IMR-90 (cell line): Measurements from ENCODE around the gene DOK6. TPM values are rescaled to one million over a fixed set of nuclear protein-coding genes. Genes with fewer than 3 reads are reported as not detected.

ENCODE experiments used
- ATAC-seq: fragments of 200-7000 bp; cut with Tn5 transposase; 2 replicates; pipeline ENCODE4 v1.9.1; 2020; ENCODE audit warnings: low read depth, mild to moderate bottlenecking, moderate library complexity
- BruUV-seq: library from RNA; stranded (reverse); fragments of 400-500 nt; replicated peaks from 2 replicates; lab custom pipeline; 2021; lab: Mats Ljungman, UMichigan
- CTCF ChIA-PET: fragments of 300-600 bp; formaldehyde crosslinking; extraction: SDS; loops from one replicate; lab custom pipeline; 2021; ENCODE audit warnings: antibody characterized with exemption; lab: Yijun Ruan, JAX
- POLR2A ChIA-PET: fragments of 300-600 bp; sonication (Branson Sonifier 250); formaldehyde crosslinking; loops from one replicate; lab custom pipeline; 2022; ENCODE audit warnings: antibody characterized with exemption; ENCODE audit not compliant: unreplicated experiment; lab: Charles Lee
- DNase-seq: peaks from one replicate; pipeline ENCODE4 v3.0.0; 2013
- H2AFZ ChIP-seq: replicated peaks from 2 replicates; pipeline ENCODE3; 2013; ENCODE audit warnings: low read length, mild to moderate bottlenecking; ENCODE audit not compliant: poor library complexity
- H2AK5ac ChIP-seq: 2 replicates; pipeline ENCODE4 v1.6.1; 2013; ENCODE audit warnings: low read depth, low read length, inconsistent platforms
- H2AK9ac ChIP-seq: replicated peaks from 2 replicates; pipeline ENCODE3; 2013; ENCODE audit warnings: mild to moderate bottlenecking, low read depth, low read length, moderate library complexity; ENCODE audit not compliant: poor library complexity
- H2BK120ac ChIP-seq: 2 replicates; pipeline ENCODE4 v1.6.1; 2013; ENCODE audit warnings: low read depth, low read length, inconsistent platforms
- H2BK15ac ChIP-seq: 3 replicates; pipeline ENCODE4 v1.6.1; 2013; ENCODE audit warnings: low read depth, low read length, inconsistent platforms
- H2BK20ac ChIP-seq: 2 replicates; pipeline ENCODE4 v1.6.1; 2013; ENCODE audit warnings: low read depth, mild to moderate bottlenecking, inconsistent platforms, low read length, moderate library complexity
- H2BK5ac ChIP-seq: 2 replicates; pipeline ENCODE4 v1.6.1; 2013; ENCODE audit warnings: mild to moderate bottlenecking, low read depth, low read length, inconsistent platforms; ENCODE audit not compliant: poor library complexity, severe bottlenecking
- H3K14ac ChIP-seq: replicated peaks from 2 replicates; pipeline ENCODE4 v1.6.1; 2013; ENCODE audit warnings: low read depth, low read length, inconsistent platforms
- H3K18ac ChIP-seq: 2 replicates; pipeline ENCODE4 v1.6.1; 2013; ENCODE audit warnings: low read depth, low read length, control low read depth
- H3K23ac ChIP-seq: 2 replicates; pipeline ENCODE4 v1.6.1; 2013; ENCODE audit warnings: low read depth, low read length, inconsistent platforms
- H3K27ac ChIP-seq: 2 replicates; pipeline ENCODE4 v1.5.1; 2013; ENCODE audit warnings: mild to moderate bottlenecking, control low read depth, low read length; ENCODE audit not compliant: insufficient read depth
- H3K27me3 ChIP-seq: 2 replicates; pipeline ENCODE4 v1.6.1; 2013; ENCODE audit warnings: low read length; ENCODE audit not compliant: control insufficient read depth, insufficient read depth
- H3K36me3 ChIP-seq: 2 replicates; pipeline ENCODE4 v1.6.1; 2013; ENCODE audit warnings: low read length, mixed read lengths; ENCODE audit not compliant: control insufficient read depth, insufficient read depth
- H3K4ac ChIP-seq: 2 replicates; pipeline ENCODE4 v1.6.1; 2013; ENCODE audit warnings: low read depth, low read length, inconsistent platforms
- H3K4me1 ChIP-seq: 2 replicates; pipeline ENCODE4 v1.6.1; 2013; ENCODE audit warnings: low read length, mixed read lengths; ENCODE audit not compliant: control insufficient read depth, insufficient read depth
- H3K4me2 ChIP-seq: 2 replicates; pipeline ENCODE4 v1.6.1; 2013; ENCODE audit warnings: low read depth, mild to moderate bottlenecking, control low read depth, low read length, moderate library complexity
- H3K4me3 ChIP-seq: 2 replicates; pipeline ENCODE4 v1.5.1; 2013; ENCODE audit warnings: low read depth, mild to moderate bottlenecking, control low read depth, low read length, moderate library complexity; ENCODE audit not compliant: insufficient read depth
- H3K56ac ChIP-seq: 2 replicates; pipeline ENCODE4 v1.6.1; 2013; ENCODE audit warnings: low read length, inconsistent platforms; ENCODE audit not compliant: insufficient read depth; ENCODE audit errors: extremely low read depth
- H3K79me1 ChIP-seq, 2 experiments: 2 replicates each; pipeline ENCODE4 v1.6.1; 2013; ENCODE audit warnings: low read length in 2 of 2, inconsistent platforms in 1 of 2, low read depth in 1 of 2
- H3K9ac ChIP-seq: 2 replicates; pipeline ENCODE4 v1.6.1; 2013; ENCODE audit warnings: low read depth, low read length, control low read depth
- H3K9me1 ChIP-seq: 2 replicates; pipeline ENCODE4 v1.6.1; 2013; ENCODE audit warnings: low read length, inconsistent platforms; ENCODE audit not compliant: insufficient read depth
- H3K9me3 ChIP-seq: 2 replicates; pipeline ENCODE4 v1.6.1; 2013; ENCODE audit warnings: low read length; ENCODE audit not compliant: control insufficient read depth, insufficient read depth
- H4K20me1 ChIP-seq: 2 replicates; pipeline ENCODE4 v1.6.1; 2013; ENCODE audit warnings: low read length, inconsistent platforms; ENCODE audit not compliant: insufficient read depth
- H4K5ac ChIP-seq: 2 replicates; pipeline ENCODE4 v1.6.1; 2013; ENCODE audit warnings: mild to moderate bottlenecking, low read depth, low read length, control low read depth
- H4K8ac ChIP-seq, 2 experiments: 2 replicates each; pipeline ENCODE4 v1.6.1; 2013; ENCODE audit warnings: low read depth in 2 of 2, low read length in 2 of 2, control low read depth in 1 of 2, inconsistent platforms in 1 of 2
- H4K91ac ChIP-seq: 2 replicates; pipeline ENCODE4 v1.6.1; 2013; ENCODE audit warnings: low read depth, low read length, inconsistent platforms; ENCODE audit not compliant: insufficient read depth
- CEBPB ChIP-seq: IDR thresholded peaks from 2 replicates; pipeline ENCODE4 v1.6.1; 2012; ENCODE audit warnings: low read depth, low read length, improper control_type of control experiment
- CHD1 ChIP-seq: IDR thresholded peaks from 2 replicates; pipeline ENCODE4 v1.6.1; 2012; ENCODE audit warnings: low read depth, low read length, improper control_type of control experiment
- FOS ChIP-seq: fragments of 150-350 bp; IDR thresholded peaks from 2 replicates; pipeline ENCODE4 v1.6.1; 2016; ENCODE audit warnings: low read depth, low read length
- MAFK ChIP-seq: IDR thresholded peaks from 2 replicates; pipeline ENCODE4 v1.6.1; 2012; ENCODE audit warnings: low read depth, low read length, improper control_type of control experiment
- MAZ ChIP-seq: IDR thresholded peaks from 2 replicates; pipeline ENCODE4 v1.6.1; 2012; ENCODE audit warnings: low read depth, mild to moderate bottlenecking, low read length, improper control_type of control experiment, moderate library complexity, borderline replicate concordance
- MXI1 ChIP-seq: IDR thresholded peaks from 2 replicates; pipeline ENCODE4 v1.6.1; 2012; ENCODE audit warnings: low read depth, mild to moderate bottlenecking, low read length, moderate library complexity, borderline replicate concordance
- POLR2A ChIP-seq: IDR thresholded peaks from 2 replicates; pipeline ENCODE4 v1.6.1; 2012; ENCODE audit warnings: mild to moderate bottlenecking, low read depth, low read length
- WGBS, 2 experiments: methylation state at CpG; one replicate each; pipeline versions ENCODE4 v1.1.5 to v1.1.7; 2013; ENCODE audit warnings: missing lambda C conversion rate in 2 of 2; ENCODE audit not compliant: insufficient read length in 1 of 2; ENCODE audit errors: extremely low coverage in 2 of 2; 5-methylcytosine and 5-hydroxymethylcytosine counted together
- dilution Hi-C: fragments of 300-500 bp; cut with HindIII; formaldehyde crosslinking; loops from one replicate; pipeline ENCODE4 v1.14.3; 2018; ENCODE audit warnings: low sequenced_read_pairs; ENCODE audit not compliant: unreplicated experiment
- in situ Hi-C: fragments of 300-500 bp; cut with MboI; formaldehyde crosslinking; loops from 3 replicates; pipeline ENCODE4 v1.14.3; 2019; ENCODE audit warnings: low sequenced_read_pairs, inconsistent platforms, mixed read lengths
- intact Hi-C: fragments of 100-400 bp; cut with micrococcal nuclease; formaldehyde crosslinking; loops from 2 replicates; pipeline ENCODE4 v1.10.0; 2022
- polyA plus RNA-seq, 3 experiments: library from polyadenylated mRNA; depleted of rRNA; stranded (reverse); fragments of >200 nt; gene quantifications; 2 replicates each; pipeline ENCODE4 v1.2.3, GENCODE V29; 2012; ENCODE audit warnings: low replicate concordance in 1 of 3
- total RNA-seq: library from RNA; depleted of rRNA; stranded (reverse); fragments of >200 nt; gene quantifications from 2 replicates; pipeline ENCODE4 v1.2.3, GENCODE V29; 2012
- TF ChIP-seq, protein P1 (sequence below): conservative IDR thresholded peaks from 2 replicates; pipeline ENCODE4 v1.5.1; 2012; ENCODE audit warnings: mild to moderate bottlenecking, low read depth, low read length, improper control_type of control experiment
- TF ChIP-seq, protein P2 (sequence below): fragments of 150-350 bp; IDR thresholded peaks from 2 replicates; pipeline ENCODE4 v1.6.1; 2017; ENCODE audit warnings: mild to moderate bottlenecking, antibody characterized with exemption, low read length, low read depth

DOK6 gene
- total and polyA plus RNA-seq, 2 of the 4 experiments (the other 2 are of a cell fraction) = 1.9 to 2.7 TPM

DNA sequence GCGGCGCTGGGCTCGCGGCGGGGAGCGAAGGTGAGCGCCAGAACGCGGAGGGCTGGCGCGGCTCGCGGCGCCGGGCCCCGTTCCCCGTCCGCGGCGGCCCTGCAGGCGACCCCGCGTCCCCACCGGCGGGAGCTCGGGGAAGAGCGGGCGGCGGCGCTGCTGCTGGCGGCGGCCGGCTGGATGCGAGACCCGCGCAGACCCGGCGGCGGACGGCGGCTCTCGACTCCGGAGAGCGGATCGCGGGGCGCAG is 213 bp downstream of the DOK6 start:
- H3K4ac ChIP-seq = no peak overlapping the region
- H2AFZ ChIP-seq = peak overlapping the region; percentile 90
- DNase-seq (no peak), ATAC-seq (peak; percentile 56)
- TF ChIP-seq CHD1 (no peak), MAZ (no peak), FOS (no peak), CEBPB (no peak), POLR2A (no peak), MXI1 (no peak), MAFK (no peak)
- TF ChIP-seq, protein P1, sequence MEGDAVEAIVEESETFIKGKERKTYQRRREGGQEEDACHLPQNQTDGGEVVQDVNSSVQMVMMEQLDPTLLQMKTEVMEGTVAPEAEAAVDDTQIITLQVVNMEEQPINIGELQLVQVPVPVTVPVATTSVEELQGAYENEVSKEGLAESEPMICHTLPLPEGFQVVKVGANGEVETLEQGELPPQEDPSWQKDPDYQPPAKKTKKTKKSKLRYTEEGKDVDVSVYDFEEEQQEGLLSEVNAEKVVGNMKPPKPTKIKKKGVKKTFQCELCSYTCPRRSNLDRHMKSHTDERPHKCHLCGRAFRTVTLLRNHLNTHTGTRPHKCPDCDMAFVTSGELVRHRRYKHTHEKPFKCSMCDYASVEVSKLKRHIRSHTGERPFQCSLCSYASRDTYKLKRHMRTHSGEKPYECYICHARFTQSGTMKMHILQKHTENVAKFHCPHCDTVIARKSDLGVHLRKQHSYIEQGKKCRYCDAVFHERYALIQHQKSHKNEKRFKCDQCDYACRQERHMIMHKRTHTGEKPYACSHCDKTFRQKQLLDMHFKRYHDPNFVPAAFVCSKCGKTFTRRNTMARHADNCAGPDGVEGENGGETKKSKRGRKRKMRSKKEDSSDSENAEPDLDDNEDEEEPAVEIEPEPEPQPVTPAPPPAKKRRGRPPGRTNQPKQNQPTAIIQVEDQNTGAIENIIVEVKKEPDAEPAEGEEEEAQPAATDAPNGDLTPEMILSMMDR = no peak
- TF ChIP-seq, protein P2, sequence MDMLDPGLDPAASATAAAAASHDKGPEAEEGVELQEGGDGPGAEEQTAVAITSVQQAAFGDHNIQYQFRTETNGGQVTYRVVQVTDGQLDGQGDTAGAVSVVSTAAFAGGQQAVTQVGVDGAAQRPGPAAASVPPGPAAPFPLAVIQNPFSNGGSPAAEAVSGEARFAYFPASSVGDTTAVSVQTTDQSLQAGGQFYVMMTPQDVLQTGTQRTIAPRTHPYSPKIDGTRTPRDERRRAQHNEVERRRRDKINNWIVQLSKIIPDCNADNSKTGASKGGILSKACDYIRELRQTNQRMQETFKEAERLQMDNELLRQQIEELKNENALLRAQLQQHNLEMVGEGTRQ = no peak
- no TSS peak for BruUV-seq
- no peak overlapping the region for H4K5ac ChIP-seq
- H3K9me3 ChIP-seq = no peaks in the 10 kb centered on the region
- H3K56ac ChIP-seq = no peak overlapping the region
- no peaks in the 10 kb centered on the region for H4K20me1 ChIP-seq
- dilution Hi-C loops (no loop called here), in situ Hi-C loops (no loop called here), intact Hi-C loops (loop anchor here (2.0 to 5.0 kb wide), 3 partner anchors 554 to 686 kb away; no protein-coding TSS in a partner anchor)
- H4K91ac ChIP-seq = no peak overlapping the region
- H2AK9ac ChIP-seq = no peak overlapping the region
- peaks cover 10% of the 10 kb centered on the region for H3K27me3 ChIP-seq
- no peaks in the 10 kb centered on the region for H3K36me3 ChIP-seq
- CTCF ChIA-PET = no interaction called here
- H3K9me1 ChIP-seq = no peaks in the 10 kb centered on the region
- no peak overlapping the region for H2BK120ac ChIP-seq
- H3K18ac ChIP-seq = no peak overlapping the region
- no peak overlapping the region for H2BK15ac ChIP-seq
- H3K4me1 ChIP-seq = no peaks in the 10 kb centered on the region
- H3K4me3 ChIP-seq = peak overlapping the region; percentile 42
- H3K79me1 ChIP-seq = peaks cover 0 to 8% of the 10 kb centered on the region in 2 experiments; a peak in 1 of 4 replicates
- H2AK5ac ChIP-seq = no peak overlapping the region
- no peak overlapping the region for H3K9ac ChIP-seq
- H3K4me2 ChIP-seq = peak overlapping the region; percentile 91
- H3K14ac ChIP-seq = no peak overlapping the region
- POLR2A ChIA-PET = no interaction called here
- no peak overlapping the region for H2BK20ac ChIP-seq
- H2BK5ac ChIP-seq = no peak overlapping the region
- H3K23ac ChIP-seq = no peak overlapping the region; the same call in 1 of the 2 replicates
- H3K27ac ChIP-seq = peak overlapping the region; percentile 15; the same call in 1 of the 2 replicates
- 1% methylated on average over 16 of the region's 47 CpGs; no CpG with 5 or more reads in 1 of the 2 experiments for WGBS, 2 experiments
- no peak overlapping the region for H4K8ac ChIP-seq
